ENCODE data around the gene TRAF1. TPM values are rescaled to one million over a fixed set of nuclear protein-coding genes. Genes with fewer than 3 reads are reported as not detected.

TRAF1 gene
- total and polyA plus RNA-seq, 5 donors from 2014 or later, result 13.5 to 167 (median 16.9) TPM

GRCh38 chr9:120857902-120858301, 68.7 kb downstream of the TRAF1 start:
- H3K27me3 ChIP-seq (ENCODE audit: control insufficient read depth, insufficient read depth, low read length), result no peaks in the 10 kb centered on the region
- Mint-ChIP-seq H3K36me3 (peaks cover 46% of the 10 kb centered on the region), H3K4me3 (no peak overlapping the region), H3K27ac (peak overlapping the region in 2 of 3 donors; percentile 51 to 52), H3K9me3 (peaks cover 0 to 1% (median 0%) of the 10 kb centered on the region in 7 donors), H3K27me3 (no peaks in the 10 kb centered on the region), H3K4me1 (peaks cover 0 to 22% (median 5%) of the 10 kb centered on the region in 4 donors)
- ATAC-seq (ENCODE audit: low read depth in 2 of 2) (no peak), DNase-seq (no peak)
- no peak overlapping the region for H3K4me3 ChIP-seq (ENCODE audit: low read depth, low read length)
- H3K9me3 ChIP-seq (ENCODE audit: control insufficient read depth in 2 of 2, low read length in 2 of 2), result no peaks in the 10 kb centered on the region
- H3K4me1 ChIP-seq (ENCODE audit: control insufficient read depth, insufficient read depth, low read length, poor library complexity, severe bottlenecking), result no peaks in the 10 kb centered on the region
- peaks cover 69% of the 10 kb centered on the region for H3K36me3 ChIP-seq (ENCODE audit: control insufficient read depth, insufficient read depth, low read length)
- no peak overlapping the region for H3K27ac ChIP-seq (ENCODE audit: insufficient read depth, low read length, poor library complexity, severe bottlenecking)

GRCh38 chr9:120857481-120857880, 69.1 kb downstream of the TRAF1 start:
- no peaks in the 10 kb centered on the region for H3K27me3 ChIP-seq (ENCODE audit: control insufficient read depth, insufficient read depth, low read length)
- Mint-ChIP-seq H3K27me3 (no peaks in the 10 kb centered on the region), H3K4me1 (peaks cover 0 to 26% (median 5%) of the 10 kb centered on the region in 4 donors), H3K9me3 (peaks cover 0 to 1% (median 0%) of the 10 kb centered on the region in 7 donors), H3K4me3 (no peak overlapping the region), H3K27ac (peak overlapping the region in 2 of 3 donors; percentile 75 to 86), H3K36me3 (peaks cover 50% of the 10 kb centered on the region)
- ATAC-seq (ENCODE audit: low read depth in 2 of 2), result no peak
- no peaks in the 10 kb centered on the region for H3K9me3 ChIP-seq (ENCODE audit: control insufficient read depth in 2 of 2, low read length in 2 of 2)
- DNase-seq, result no peak
- no peak overlapping the region for H3K4me3 ChIP-seq (ENCODE audit: low read depth, low read length)
- H3K4me1 ChIP-seq (ENCODE audit: control insufficient read depth, insufficient read depth, low read length, poor library complexity, severe bottlenecking), result no peaks in the 10 kb centered on the region
- no peak overlapping the region for H3K27ac ChIP-seq (ENCODE audit: insufficient read depth, low read length, poor library complexity, severe bottlenecking)
- peaks cover 65% of the 10 kb centered on the region for H3K36me3 ChIP-seq (ENCODE audit: control insufficient read depth, insufficient read depth, low read length)

DNA sequence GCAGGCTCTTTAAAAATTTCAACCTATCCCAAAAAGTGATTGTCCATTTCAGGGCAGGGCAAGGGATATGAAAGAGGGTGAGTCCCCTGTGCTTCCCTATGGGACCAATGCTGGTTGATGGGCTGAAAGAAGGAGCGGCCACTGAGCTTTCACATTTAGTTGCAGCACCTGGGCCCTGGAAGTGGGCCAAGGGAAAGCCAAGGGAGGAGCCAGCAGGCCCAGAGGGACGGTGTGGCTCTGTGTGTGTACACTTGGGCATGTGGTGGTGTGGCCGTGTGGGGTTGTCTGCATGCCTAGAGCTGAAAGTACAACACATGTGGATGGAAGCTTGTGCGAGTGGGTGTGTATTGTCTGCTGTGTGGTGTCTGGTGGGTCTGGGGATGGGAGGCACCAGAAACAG, 69.9 kb downstream of the TRAF1 start:
- Mint-ChIP-seq H3K36me3 (peaks cover 48% of the 10 kb centered on the region), H3K9me3 (peaks cover 0 to 1% (median 0%) of the 10 kb centered on the region in 7 donors), H3K27me3 (no peaks in the 10 kb centered on the region), H3K4me1 (peaks cover 0 to 32% (median 5%) of the 10 kb centered on the region in 4 donors), H3K4me3 (no peak overlapping the region), H3K27ac (peak overlapping the region in 2 of 3 donors; percentile 59 to 89)
- Histone ChIP-seq H3K9me3 (ENCODE audit: control insufficient read depth in 2 of 2, low read length in 2 of 2) (no peaks in the 10 kb centered on the region), H3K36me3 (ENCODE audit: control insufficient read depth, insufficient read depth, low read length) (peaks cover 64% of the 10 kb centered on the region), H3K27ac (ENCODE audit: insufficient read depth, low read length, poor library complexity, severe bottlenecking) (no peak overlapping the region), H3K4me3 (ENCODE audit: low read depth, low read length) (no peak overlapping the region), H3K27me3 (ENCODE audit: control insufficient read depth, insufficient read depth, low read length) (no peaks in the 10 kb centered on the region), H3K4me1 (ENCODE audit: control insufficient read depth, insufficient read depth, low read length, poor library complexity, severe bottlenecking) (no peaks in the 10 kb centered on the region)
- ATAC-seq (ENCODE audit: low read depth in 2 of 2) (no peak), DNase-seq (no peak)

- no peak for DNase-seq
- no peak overlapping the region for H3K27ac ChIP-seq (ENCODE audit: insufficient read depth, low read length, poor library complexity, severe bottlenecking)
- Mint-ChIP-seq H3K27me3 (no peaks in the 10 kb centered on the region), H3K27ac (no peak overlapping the region), H3K4me1 (peaks cover 0 to 37% (median 8%) of the 10 kb centered on the region in 4 donors), H3K9me3 (peaks cover 0 to 1% (median 0%) of the 10 kb centered on the region in 7 donors), H3K36me3 (peaks cover 49% of the 10 kb centered on the region), H3K4me3 (no peak overlapping the region)
- no peaks in the 10 kb centered on the region for H3K9me3 ChIP-seq (ENCODE audit: control insufficient read depth in 2 of 2, low read length in 2 of 2)
- no peaks in the 10 kb centered on the region for H3K27me3 ChIP-seq (ENCODE audit: control insufficient read depth, insufficient read depth, low read length)
- no peak overlapping the region for H3K4me3 ChIP-seq (ENCODE audit: low read depth, low read length)
- ATAC-seq (ENCODE audit: low read depth in 2 of 2), result no peak
- peaks cover 64% of the 10 kb centered on the region for H3K36me3 ChIP-seq (ENCODE audit: control insufficient read depth, insufficient read depth, low read length)
- no peaks in the 10 kb centered on the region for H3K4me1 ChIP-seq (ENCODE audit: control insufficient read depth, insufficient read depth, low read length, poor library complexity, severe bottlenecking)
Measured at GRCh38 chr9:120855827-120856670, 70.5 kb downstream of the TRAF1 start.

DNA sequence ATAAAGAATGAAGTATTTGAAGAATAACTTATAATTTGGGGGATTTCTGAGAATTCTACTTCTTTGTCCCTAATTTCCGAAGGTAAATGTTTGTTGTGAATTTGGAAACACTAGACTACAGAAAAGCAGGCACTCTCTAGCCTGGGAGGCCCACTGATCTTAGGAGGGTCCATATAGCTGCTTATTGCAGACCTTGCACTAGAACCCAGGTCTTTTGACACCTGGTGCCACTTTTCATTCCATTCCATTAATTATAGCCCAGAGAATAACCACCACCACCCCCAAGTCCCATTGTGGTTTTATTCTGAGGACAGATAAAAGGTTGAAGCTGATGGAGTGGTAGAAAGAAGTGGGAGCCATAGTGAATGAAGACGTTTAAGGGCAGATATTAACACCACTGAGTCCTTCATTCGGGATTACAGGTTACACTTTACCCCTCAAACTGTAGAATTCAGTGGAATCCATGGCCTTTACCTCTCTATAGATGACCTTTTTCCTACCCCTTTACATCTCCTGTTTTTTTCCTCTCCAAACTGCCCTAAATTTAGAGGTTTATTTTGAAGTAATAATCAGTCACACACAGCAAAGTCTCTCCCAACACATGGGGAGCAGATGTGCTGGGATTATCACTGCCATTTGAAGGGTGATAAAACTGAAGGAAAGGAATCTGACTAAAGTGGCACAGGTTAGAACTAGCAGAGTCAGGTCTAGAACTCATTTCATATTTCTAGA, 71.8 kb downstream of the TRAF1 start:
- no peak overlapping the region for H3K27ac ChIP-seq (ENCODE audit: insufficient read depth, low read length, poor library complexity, severe bottlenecking)
- no peaks in the 10 kb centered on the region for H3K27me3 ChIP-seq (ENCODE audit: control insufficient read depth, insufficient read depth, low read length)
- Mint-ChIP-seq H3K27ac (peak overlapping the region in 2 of 3 donors; percentile 9 to 85), H3K4me3 (no peak overlapping the region), H3K27me3 (no peaks in the 10 kb centered on the region), H3K9me3 (no peaks in the 10 kb centered on the region), H3K36me3 (peaks cover 45% of the 10 kb centered on the region), H3K4me1 (peaks cover 4 to 47% (median 13%) of the 10 kb centered on the region in 4 donors)
- no peak for ATAC-seq (ENCODE audit: low read depth in 2 of 2)
- H3K9me3 ChIP-seq (ENCODE audit: control insufficient read depth in 2 of 2, low read length in 2 of 2), result no peaks in the 10 kb centered on the region
- no peak overlapping the region for H3K4me3 ChIP-seq (ENCODE audit: low read depth, low read length)
- H3K36me3 ChIP-seq (ENCODE audit: control insufficient read depth, insufficient read depth, low read length), result peaks cover 53% of the 10 kb centered on the region
- no peak for DNase-seq
- no peaks in the 10 kb centered on the region for H3K4me1 ChIP-seq (ENCODE audit: control insufficient read depth, insufficient read depth, low read length, poor library complexity, severe bottlenecking)

DNA sequence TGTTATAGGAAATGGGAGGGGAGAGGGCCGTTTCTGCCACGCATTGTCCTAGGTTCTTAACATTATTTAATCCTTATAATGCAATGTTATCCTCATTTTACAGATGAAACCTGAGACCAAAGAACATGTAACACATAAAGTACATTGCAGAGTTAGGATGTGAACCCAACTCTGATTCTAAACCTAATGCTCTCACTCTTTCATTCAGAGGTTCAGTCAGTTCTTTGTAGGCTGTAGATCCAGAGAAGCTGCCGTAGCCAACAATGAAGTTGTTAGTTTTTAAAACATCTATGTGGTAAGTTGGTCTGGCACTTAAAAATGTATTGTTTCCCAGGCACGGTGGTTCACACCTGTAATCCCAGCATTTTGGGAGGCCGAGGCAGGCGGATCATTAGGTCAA, 73.4 kb downstream of the TRAF1 start:
- Mint-ChIP-seq H3K4me3 (no peak overlapping the region), H3K4me1 (peaks cover 6 to 56% (median 18%) of the 10 kb centered on the region in 4 donors), H3K36me3 (peaks cover 47% of the 10 kb centered on the region), H3K27me3 (no peaks in the 10 kb centered on the region), H3K9me3 (no peaks in the 10 kb centered on the region), H3K27ac (peak overlapping the region in 1 of 3 donors; percentile 35)
- H3K36me3 ChIP-seq (ENCODE audit: control insufficient read depth, insufficient read depth, low read length), result peaks cover 39% of the 10 kb centered on the region
- H3K4me3 ChIP-seq (ENCODE audit: low read depth, low read length), result no peak overlapping the region
- DNase-seq, result no peak
- no peaks in the 10 kb centered on the region for H3K9me3 ChIP-seq (ENCODE audit: control insufficient read depth in 2 of 2, low read length in 2 of 2)
- no peaks in the 10 kb centered on the region for H3K27me3 ChIP-seq (ENCODE audit: control insufficient read depth, insufficient read depth, low read length)
- no peak for ATAC-seq (ENCODE audit: low read depth in 2 of 2)
- no peak overlapping the region for H3K27ac ChIP-seq (ENCODE audit: insufficient read depth, low read length, poor library complexity, severe bottlenecking)
- no peaks in the 10 kb centered on the region for H3K4me1 ChIP-seq (ENCODE audit: control insufficient read depth, insufficient read depth, low read length, poor library complexity, severe bottlenecking)

All from CD4-positive, CD25-positive, alpha-beta regulatory T cell (primary cell).